ENCODE data around the gene KIF1B. TPM values are rescaled to one million over a fixed set of nuclear protein-coding genes. Genes with fewer than 3 reads are reported as not detected.
"Not testable (repeated sequence)": the region's sequence is repeated elsewhere in the genome, so short reads cannot be mapped to it uniquely, and the experiment has no call there.

KIF1B gene
- total RNA-seq, 1 experiment from 2014 or later: 69.5 TPM

- no peaks in the 10 kb centered on the region for H3K27me3 ChIP-seq (replicated peaks; ENCODE audit: insufficient read depth, low read depth, low read length, poor library complexity)
- POLR2A ChIA-PET (ENCODE audit: low non-redundant PET): no interaction called here
- CTCF ChIA-PET: no interaction called here
- H3K4me1 ChIP-seq (ENCODE audit: insufficient read depth, low read length, poor library complexity, severe bottlenecking): peaks cover 16% of the 10 kb centered on the region
- DNase-seq (ENCODE audit: low spot score): no peak
- H3K9me3 ChIP-seq (ENCODE audit: low read depth, low read length, poor library complexity, severe bottlenecking): no peaks in the 10 kb centered on the region
- H3K4me3 ChIP-seq (ENCODE audit: low read depth, low read length, poor library complexity, severe bottlenecking): no peak overlapping the region
- intact Hi-C loops (cut with micrococcal nuclease; ENCODE audit: unreplicated experiment): loop anchor here (10.0 kb wide), 1 partner anchor 129 kb away; no protein-coding TSS in a partner anchor
- TF ChIP-seq CTCF (conservative IDR thresholded peaks at IDR 0.05; ENCODE audit: low read depth, low read length) (no peak), EZH2 (IDR thresholded peaks at IDR 0.05; ENCODE audit: borderline replicate concordance, low read depth, low read length, poor library complexity, severe bottlenecking) (no peak)
- no peaks in the 10 kb centered on the region for H3K36me3 ChIP-seq (ENCODE audit: insufficient read depth, low read length, poor library complexity, severe bottlenecking)
- H3K27ac ChIP-seq (ENCODE audit: low read depth, low read length, poor library complexity, severe bottlenecking): no peak overlapping the region
- no TSS peak for BruUV-seq (replicated peaks)
Measured at GRCh38 chr1:10216090-10216749, 5.8 kb downstream of the KIF1B start.

GRCh38 chr1:10217748-10218441, 7.5 kb downstream of the KIF1B start:
- TF ChIP-seq CTCF (conservative IDR thresholded peaks at IDR 0.05; ENCODE audit: low read depth, low read length) (no peak), EZH2 (IDR thresholded peaks at IDR 0.05; ENCODE audit: borderline replicate concordance, low read depth, low read length, poor library complexity, severe bottlenecking) (no peak)
- POLR2A ChIA-PET (ENCODE audit: low non-redundant PET): no interaction called here
- no peaks in the 10 kb centered on the region for H3K36me3 ChIP-seq (ENCODE audit: insufficient read depth, low read length, poor library complexity, severe bottlenecking)
- H3K4me3 ChIP-seq (ENCODE audit: low read depth, low read length, poor library complexity, severe bottlenecking): no peak overlapping the region
- DNase-seq (ENCODE audit: low spot score): no peak
- no peaks in the 10 kb centered on the region for H3K9me3 ChIP-seq (ENCODE audit: low read depth, low read length, poor library complexity, severe bottlenecking)
- no peak overlapping the region for H3K27ac ChIP-seq (ENCODE audit: low read depth, low read length, poor library complexity, severe bottlenecking)
- CTCF ChIA-PET: no interaction called here
- no peaks in the 10 kb centered on the region for H3K27me3 ChIP-seq (replicated peaks; ENCODE audit: insufficient read depth, low read depth, low read length, poor library complexity)
- intact Hi-C loops (cut with micrococcal nuclease; ENCODE audit: unreplicated experiment): loop anchor here (10.0 kb wide), 1 partner anchor 127 kb away; no protein-coding TSS in a partner anchor
- no TSS peak for BruUV-seq (replicated peaks)
- peaks cover 10% of the 10 kb centered on the region for H3K4me1 ChIP-seq (ENCODE audit: insufficient read depth, low read length, poor library complexity, severe bottlenecking)

- ChIA-PET CTCF (no interaction called here), POLR2A (ENCODE audit: low non-redundant PET) (no interaction called here)
- no peaks in the 10 kb centered on the region for H3K36me3 ChIP-seq (ENCODE audit: insufficient read depth, low read length, poor library complexity, severe bottlenecking)
- H3K4me1 ChIP-seq (ENCODE audit: insufficient read depth, low read length, poor library complexity, severe bottlenecking): no peaks in the 10 kb centered on the region
- no peak overlapping the region for H3K27ac ChIP-seq (ENCODE audit: low read depth, low read length, poor library complexity, severe bottlenecking)
- no peaks in the 10 kb centered on the region for H3K27me3 ChIP-seq (replicated peaks; ENCODE audit: insufficient read depth, low read depth, low read length, poor library complexity)
- DNase-seq (ENCODE audit: low spot score): no peak
- H3K4me3 ChIP-seq (ENCODE audit: low read depth, low read length, poor library complexity, severe bottlenecking): no peak overlapping the region
- no peak for TF ChIP-seq EZH2 (IDR thresholded peaks at IDR 0.05; ENCODE audit: borderline replicate concordance, low read depth, low read length, poor library complexity, severe bottlenecking)
- no peak for TF ChIP-seq CTCF (conservative IDR thresholded peaks at IDR 0.05; ENCODE audit: low read depth, low read length)
- intact Hi-C loops (cut with micrococcal nuclease; ENCODE audit: unreplicated experiment): no loop called here
- peaks cover 5% of the 10 kb centered on the region for H3K9me3 ChIP-seq (ENCODE audit: low read depth, low read length, poor library complexity, severe bottlenecking)
- BruUV-seq (replicated peaks): no TSS peak
Measured at GRCh38 chr1:10220200-10220599, 9.8 kb downstream of the KIF1B start.

GRCh38 chr1:10220657-10221056, 10.3 kb downstream of the KIF1B start:
- POLR2A ChIA-PET (ENCODE audit: low non-redundant PET); H3K9me3 ChIP-seq (ENCODE audit: low read depth, low read length, poor library complexity, severe bottlenecking); intact Hi-C loops (cut with micrococcal nuclease; ENCODE audit: unreplicated experiment); DNase-seq (ENCODE audit: low spot score); H3K27me3 ChIP-seq (replicated peaks; ENCODE audit: insufficient read depth, low read depth, low read length, poor library complexity); CTCF ChIA-PET; H3K4me1 ChIP-seq (ENCODE audit: insufficient read depth, low read length, poor library complexity, severe bottlenecking); H3K36me3 ChIP-seq (ENCODE audit: insufficient read depth, low read length, poor library complexity, severe bottlenecking); H3K4me3 ChIP-seq (ENCODE audit: low read depth, low read length, poor library complexity, severe bottlenecking); BruUV-seq (replicated peaks); H3K27ac ChIP-seq (ENCODE audit: low read depth, low read length, poor library complexity, severe bottlenecking): not testable (repeated sequence)
